Right lobe of liver (tissue), 4 donors: ENCODE results near the gene SYNE1.

Experiments
- POLR2A ChIP-seq: fragments of 450-650 bp; IDR thresholded peaks from one replicate; pipeline ENCODE4 v1.6.1; 2017; ENCODE audit warnings: antibody characterized with exemption, mild to moderate bottlenecking
- TF ChIP-seq, protein P1 (sequence below), 4 donors: fragments of 200-600 bp in 3 of 4; fragments of 450-650 bp in 1 of 4; IDR thresholded peaks; one replicate each; pipeline versions ENCODE4 v1.5.1 to v1.8.0; 2016 to 2022; ENCODE audit warnings: antibody characterized with exemption in 4 of 4, mild to moderate bottlenecking in 2 of 4
- donor health status: DM: no; HTN: no; CAD: no.
- donor health status: DM: no; HTN: no; CAD: no.
- donor health status: DM: no; HTN: yes; CAD: no.

DNA sequence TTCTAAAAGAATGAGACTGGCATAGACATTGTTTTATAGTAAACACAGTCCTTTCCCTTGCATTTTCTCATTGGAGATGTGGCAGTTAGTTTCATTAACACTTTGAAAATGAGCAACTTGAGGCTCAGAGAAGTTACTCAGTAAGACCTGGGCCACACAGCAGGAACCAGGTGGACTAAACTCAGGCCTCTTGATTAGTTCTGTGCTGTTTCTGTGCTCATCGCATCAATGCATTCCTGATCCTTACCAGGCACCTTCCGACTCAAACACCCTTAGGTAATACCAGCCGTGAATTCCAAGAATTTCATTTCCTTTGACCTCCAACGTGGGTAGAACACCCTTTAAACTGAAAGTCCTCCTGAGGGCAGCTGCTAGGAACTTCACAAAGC, 466.9 kb downstream of the SYNE1 start:
- TF ChIP-seq, protein P1, sequence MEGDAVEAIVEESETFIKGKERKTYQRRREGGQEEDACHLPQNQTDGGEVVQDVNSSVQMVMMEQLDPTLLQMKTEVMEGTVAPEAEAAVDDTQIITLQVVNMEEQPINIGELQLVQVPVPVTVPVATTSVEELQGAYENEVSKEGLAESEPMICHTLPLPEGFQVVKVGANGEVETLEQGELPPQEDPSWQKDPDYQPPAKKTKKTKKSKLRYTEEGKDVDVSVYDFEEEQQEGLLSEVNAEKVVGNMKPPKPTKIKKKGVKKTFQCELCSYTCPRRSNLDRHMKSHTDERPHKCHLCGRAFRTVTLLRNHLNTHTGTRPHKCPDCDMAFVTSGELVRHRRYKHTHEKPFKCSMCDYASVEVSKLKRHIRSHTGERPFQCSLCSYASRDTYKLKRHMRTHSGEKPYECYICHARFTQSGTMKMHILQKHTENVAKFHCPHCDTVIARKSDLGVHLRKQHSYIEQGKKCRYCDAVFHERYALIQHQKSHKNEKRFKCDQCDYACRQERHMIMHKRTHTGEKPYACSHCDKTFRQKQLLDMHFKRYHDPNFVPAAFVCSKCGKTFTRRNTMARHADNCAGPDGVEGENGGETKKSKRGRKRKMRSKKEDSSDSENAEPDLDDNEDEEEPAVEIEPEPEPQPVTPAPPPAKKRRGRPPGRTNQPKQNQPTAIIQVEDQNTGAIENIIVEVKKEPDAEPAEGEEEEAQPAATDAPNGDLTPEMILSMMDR (IDR thresholded peaks at IDR 0.05): no peak
- no peak for TF ChIP-seq POLR2A
